Cerebellar cortex (tissue), 1 donor: Measurements from ENCODE around the gene LMTK2.

Source experiments
- DNase-seq: peaks from one replicate; pipeline ENCODE4 v3.0.0-alpha.2; 2015; ENCODE audit warnings: low spot score

The LMTK2 gene

DNA sequence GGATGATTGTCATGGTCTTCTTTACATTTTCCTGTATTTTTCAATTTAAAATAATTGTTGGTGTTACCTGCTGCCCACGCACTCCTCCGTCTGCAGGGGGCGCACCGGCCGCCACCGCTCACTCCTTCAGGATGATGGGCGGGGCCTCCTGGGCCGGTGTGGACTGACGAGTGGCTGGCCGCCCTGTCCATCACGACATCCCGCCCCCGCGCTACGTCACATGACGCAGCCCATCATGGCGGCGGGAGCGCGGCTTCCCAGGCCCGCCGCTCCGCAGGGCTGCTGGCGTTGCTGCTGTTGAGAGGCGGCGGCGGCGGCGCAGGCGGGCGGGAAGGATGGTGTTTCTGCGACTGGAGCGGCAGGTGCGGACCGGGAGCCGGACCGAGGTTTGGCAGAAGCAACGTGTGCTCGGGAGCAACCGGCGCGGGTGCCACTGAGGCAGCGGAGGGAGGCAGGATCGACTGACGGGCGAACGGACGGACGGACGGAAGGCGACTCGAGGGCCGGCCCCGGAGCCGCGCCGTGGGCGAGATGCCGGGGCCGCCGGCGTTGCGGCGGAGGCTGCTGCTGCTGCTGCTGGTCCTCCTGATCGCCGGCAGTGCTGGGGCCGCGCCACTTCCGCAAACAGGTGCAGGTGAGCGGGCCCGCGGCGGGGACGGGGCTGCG is at the start of gene LMTK2:
TSS of gene LMTK2 (plus strand) at position 216 of the 666 bp plus-strand sequence. CDS start at position 532, 316 bp downstream.
- peak; percentile 92 for DNase-seq

DNA sequence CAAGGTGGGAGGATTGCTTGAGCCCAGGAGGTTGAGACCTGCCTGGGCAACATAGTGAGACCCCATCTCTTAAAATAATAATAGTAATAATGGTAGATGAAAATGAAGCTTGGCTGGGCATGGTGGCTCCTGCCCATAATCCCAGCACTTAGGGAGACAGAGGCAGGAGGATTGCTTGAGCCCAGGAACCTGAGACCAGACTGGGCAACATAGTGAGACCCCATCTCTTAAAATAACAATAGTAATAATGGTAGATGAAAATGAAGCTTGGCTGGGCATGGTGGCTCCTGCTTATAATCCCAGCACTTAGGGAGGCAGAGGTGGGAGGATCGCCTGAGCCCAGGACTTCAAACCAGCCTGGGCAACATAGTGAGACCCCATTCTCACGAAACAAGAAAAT is 49.5 kb upstream of the LMTK2 start:
- no peak for DNase-seq

DNA sequence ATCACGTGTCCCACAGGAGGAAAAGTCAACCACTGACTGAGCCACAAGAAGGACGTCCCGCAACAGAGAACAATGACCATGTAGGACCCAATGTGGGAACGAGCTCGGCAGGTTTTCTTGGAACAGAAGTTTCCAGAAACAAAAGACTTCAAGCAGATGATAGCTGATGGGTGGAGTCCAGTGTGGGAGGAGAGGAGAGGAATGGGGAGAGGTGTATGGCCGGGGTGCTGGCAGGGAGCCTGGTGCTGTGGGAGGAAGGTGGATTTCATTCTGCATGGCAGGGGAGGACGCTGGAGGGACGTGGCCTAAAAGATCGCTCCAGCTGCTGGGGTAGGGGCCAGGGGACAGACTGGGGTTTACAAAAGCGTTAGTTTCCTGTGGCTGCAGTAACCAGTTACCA is 48.5 kb upstream of the LMTK2 start:
- no peak for DNase-seq

DNA sequence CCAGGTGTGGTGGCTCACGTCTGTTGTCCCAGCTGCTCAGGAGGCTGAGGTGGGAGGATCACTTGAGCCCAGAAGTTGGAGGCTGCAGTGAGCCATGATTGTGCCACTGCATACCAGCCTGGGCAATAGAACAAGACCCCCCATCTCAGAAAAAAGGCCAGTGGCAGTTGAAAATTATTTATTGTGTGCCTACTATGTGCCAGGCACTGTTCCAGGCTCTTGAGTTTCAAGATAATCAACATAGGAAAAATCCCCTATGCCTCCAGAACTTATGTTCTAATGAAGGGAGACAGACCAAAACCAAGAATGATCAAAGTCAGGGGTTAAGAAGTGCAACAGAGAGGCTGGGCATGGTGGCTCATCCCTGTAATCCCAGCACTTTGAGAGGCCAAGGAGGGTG is 42.4 kb upstream of the LMTK2 start:
- DNase-seq = no peak

DNA sequence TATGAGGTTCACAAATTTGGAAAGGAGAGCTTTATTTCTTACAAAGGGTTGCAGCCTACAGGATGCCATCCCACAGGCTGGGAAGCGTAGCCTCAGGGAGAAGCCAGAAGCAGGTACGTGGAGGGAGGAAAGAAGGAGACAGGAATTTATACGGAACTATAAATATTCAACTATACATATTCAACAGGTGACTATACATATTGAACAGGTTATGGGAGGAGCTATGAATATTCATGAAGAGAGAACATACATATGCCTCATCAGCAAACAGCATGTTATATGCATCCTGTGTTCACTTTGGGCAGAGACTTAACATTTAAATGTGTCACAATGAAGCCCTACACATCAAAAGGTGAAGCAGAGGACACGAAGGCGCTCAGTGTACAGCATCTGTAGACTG is 40.5 kb upstream of the LMTK2 start:
- DNase-seq = no peak

DNA sequence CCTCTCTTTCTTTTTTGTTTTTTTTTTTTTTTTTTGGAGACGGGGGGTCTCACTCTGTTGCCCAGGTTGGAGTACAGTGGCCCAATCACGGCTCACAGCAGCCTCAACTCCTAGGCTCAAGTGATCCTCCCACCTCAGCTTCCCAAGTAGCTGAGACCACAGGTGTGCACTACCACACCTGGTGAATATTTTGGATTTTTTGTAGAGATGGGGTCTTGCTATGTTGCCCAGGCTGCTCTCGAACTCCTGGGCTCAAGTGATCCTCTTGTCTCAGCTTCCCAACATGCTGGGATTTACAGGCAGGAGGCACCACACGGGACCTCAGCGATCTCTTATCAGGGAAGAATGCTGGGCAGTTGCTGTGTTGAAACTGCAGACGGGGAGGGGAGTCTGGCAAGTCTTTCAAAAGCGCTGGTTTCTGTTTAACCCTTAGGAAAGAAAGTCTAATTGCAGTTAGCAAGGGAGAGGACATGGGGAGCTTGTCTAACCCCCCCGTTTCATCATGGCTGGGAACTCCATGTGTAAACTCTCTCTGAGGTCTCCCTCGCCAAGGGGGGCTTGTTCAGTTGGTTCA is 39.6 kb upstream of the LMTK2 start:
- no peak for DNase-seq

DNA sequence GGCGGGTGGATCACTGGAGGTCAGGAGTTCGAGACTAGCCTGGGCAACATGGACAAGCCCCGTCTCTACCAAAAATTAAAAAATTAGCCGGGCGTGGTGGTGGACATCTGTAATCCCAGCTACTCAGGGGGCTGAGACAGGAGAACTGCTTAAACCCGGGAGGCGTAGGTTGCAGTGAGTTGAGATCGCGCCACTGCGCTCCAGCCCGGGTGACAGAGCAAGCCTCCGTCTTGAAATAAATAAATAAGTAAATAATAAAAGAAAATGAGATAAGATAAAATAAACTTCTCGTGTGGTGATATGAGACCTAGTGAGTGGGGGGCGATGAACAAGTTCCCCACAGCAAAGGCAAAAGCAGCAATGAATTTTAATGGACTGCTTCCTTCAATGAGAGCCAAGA is 33.6 kb upstream of the LMTK2 start:
- no peak for DNase-seq

DNA sequence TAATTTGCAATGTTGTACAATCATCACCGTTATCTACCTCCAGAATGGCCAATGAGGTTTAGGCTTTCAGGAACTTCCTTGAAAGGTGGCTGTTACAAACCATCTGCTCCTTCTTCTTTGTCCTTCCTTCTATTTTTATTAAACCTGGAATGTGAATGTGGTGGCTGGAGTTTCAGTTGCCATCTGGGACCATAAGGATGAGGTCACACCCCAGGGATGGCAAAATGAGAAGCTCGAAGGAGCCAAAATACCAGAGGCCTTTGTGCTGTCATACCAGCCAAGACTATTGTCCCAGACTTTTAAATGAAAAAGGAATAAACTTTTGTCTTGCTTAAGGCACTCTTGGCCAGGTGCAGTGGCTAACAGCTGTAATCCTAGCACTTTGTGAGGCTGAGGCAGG is 30.9 kb upstream of the LMTK2 start:
- no peak for DNase-seq

DNA sequence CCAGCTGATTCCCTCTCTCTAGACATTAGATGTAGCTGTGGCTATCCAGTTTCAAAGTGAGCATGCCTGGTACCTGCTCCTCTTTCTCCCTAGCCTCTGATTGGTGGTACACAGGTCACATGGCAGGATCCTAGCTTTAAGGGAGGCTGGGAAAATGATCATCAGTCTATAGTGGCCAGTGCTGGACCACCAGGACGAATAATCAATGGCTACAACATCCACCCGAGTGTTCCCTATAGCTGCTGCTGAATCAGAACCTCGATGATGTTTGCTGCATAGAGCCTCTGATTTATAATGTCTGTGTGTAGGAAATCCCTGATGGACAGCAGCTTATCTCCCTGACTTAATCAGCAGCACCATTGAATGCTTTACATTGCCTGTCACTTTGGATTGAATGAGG is 28.9 kb upstream of the LMTK2 start:
- DNase-seq = no peak

DNA sequence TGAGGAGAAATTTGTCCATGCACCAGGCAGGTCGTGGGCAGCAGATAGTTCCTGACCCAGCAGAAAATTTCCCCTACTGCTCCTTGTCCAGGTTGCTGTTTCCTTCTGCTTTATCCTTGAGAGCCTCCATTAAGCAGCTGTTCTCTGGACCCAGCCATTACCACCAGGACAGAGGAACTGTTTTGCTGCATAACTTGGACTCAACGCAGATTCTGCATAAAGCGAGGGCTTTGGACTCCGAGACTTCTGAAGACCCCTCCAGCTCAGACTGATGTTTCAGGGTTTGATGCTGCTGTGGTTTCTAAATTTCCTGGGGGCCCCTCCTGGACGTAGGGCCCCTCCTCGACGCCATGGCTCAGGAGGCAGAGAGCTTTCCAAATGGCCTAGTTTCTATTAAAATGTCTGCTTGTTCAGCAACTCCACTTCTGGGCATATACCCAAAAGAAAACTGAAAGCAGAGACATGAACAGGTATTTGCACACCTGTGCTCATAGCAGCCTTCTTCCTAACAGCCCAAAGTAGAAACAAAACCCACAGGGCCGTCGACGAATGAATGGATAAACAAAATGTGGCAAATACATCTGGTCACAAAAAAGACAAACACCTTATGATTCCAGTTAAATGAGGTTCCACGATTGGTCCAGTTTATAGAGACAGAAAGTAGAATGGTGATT is 28.3 kb upstream of the LMTK2 start:
- DNase-seq = no peak

DNA sequence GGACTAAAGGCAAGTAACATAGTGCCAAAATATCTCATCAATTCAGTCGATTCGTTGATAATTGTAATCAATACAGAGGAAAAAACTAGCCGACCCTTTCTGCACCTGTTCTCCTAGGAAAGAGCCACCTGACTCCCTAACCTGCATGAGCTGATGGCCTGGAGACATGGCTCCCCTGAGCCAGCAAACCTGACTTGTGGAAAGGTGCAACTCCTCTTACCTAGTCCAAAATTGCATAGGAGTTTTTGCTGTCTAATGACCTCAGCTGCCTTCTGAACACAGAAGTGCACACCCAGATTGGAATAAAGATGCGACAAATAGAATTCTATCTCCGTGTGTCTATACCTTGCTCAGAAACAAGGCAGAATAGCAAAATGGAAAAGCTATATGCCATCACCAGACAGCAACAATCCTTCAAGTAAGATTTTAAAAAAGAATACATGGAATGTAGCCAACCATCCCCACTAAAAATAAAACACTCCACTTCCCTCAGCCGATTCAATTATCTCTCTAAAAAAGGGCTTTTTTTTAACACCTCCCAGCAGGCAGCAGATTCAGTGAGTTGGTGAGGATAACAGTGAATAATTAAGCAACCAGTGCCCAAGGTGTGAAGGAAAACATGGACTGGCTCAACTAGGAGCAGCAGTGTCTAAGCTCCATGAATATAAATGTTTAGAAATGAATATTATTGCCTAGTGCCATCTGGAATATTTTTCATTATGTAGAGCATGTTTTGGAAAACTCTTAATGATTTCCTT is 26.6 kb upstream of the LMTK2 start:
- peak; percentile 9 for DNase-seq

DNA sequence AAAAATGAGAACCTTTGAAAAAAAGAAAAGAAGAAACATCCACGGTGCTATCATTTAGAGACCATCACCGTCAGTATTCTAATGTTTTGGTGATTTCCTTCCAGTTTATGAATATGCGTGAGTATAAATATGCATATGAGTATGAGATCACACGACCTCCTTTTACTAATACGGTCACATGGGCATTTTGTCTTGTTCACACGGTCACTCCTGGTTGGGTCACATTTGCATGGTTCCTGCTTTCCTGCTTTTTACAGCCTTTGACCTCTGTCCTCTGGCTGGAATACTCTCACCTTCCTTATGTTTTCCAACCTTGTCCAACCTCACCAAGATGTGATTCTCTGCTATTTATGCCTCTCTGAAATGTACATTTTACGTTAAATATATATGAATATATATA is 25.3 kb upstream of the LMTK2 start:
- no peak for DNase-seq

DNA sequence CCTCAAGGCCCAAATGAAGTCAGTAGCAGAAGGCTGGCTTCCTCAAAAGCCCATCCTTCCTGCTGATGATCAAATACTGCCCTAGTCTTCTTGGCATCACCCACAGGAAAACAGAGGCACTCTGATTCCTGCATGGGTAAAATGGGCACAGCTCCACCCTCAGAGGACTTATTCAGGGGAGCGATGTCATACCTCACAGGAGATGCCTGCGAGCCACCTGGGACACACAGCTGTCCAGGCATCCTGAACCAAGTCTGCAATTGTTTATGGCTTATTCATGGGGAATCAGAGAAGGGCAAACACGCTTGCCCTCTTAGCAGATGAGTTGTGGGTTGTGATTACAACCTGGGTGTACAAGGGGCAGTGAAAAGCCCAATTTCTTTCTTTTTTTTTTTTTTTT is 22.0 kb upstream of the LMTK2 start:
- DNase-seq = no peak

DNA sequence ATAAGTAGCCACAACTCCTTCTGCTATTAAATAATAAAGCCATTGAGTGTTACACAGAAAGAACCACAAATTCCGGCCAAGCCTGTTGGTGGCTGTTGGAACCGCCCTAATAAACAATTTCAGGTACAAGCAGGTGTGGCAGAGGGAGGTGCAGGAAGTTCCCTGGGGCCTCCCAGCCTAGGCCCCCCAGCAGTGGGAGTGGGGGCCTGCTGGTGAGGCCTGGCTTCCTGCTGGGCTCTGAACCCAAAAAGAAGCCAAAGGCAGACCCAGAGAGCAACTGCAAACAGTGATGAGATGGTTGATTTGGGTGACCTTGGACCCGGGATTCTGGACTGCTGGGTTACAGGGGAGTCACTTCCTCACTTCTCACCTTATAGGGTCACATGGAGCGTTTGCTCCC is 21.0 kb upstream of the LMTK2 start:
- no peak for DNase-seq

DNA sequence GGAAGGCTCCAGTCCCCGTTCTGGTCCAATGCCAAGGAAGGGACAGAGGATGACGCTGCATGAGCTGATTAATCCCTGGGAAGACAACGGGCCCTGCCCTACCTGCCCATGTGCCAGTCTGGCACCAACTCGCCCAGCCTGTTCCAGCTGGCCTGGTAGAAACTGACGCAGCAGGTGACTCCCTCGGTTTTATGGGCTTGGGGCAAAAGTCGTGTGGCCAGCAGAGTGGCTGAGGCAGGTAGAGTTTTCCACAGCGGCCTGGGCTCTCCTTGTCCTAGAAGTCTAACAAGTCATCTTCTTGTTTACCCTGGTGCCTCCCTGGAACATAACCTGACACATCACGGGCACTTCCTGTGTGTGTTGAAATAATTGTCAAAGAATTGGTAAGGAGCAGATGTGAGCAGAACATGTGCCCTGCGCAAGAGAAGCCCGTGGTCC is 20.4 kb upstream of the LMTK2 start:
- peak; percentile 48 for DNase-seq

DNA sequence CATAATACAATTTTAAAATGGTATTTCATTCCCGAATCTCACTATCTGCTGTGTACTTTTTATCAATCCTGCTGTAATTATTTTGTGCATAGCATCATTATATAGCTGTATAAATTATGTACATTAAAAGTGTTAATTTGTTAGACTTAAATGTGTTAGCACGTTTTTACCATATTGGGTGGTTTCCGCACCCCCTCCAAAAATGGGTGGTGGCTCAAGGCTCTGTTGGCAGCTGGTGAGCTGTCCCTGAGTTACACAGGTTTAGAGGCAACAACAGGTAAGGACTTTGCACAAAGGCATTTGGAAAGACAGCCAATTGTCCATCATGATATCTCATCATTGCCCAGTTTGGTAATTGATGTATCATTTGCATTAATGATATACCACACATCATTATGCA is 18.6 kb upstream of the LMTK2 start:
- DNase-seq = no peak

DNA sequence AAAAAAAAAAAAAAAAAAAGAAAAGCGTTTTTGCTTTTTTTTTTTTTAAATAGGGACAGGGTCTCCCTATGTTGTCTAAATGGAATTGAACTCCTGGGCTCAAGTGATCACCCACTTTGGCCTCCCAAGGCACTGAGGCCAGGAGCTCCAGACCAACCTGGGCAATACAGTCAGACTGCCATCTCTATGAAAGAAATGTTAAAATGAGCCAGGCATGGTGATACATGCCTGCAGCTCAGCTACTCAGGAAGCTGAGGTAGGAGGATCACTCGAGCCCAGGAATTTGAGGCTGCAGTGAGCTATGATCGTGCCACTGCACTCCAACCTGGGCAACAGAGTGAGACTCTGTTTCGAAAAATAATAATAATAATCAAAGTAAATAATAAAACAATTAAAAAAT is 16.5 kb upstream of the LMTK2 start:
- no peak for DNase-seq

DNA sequence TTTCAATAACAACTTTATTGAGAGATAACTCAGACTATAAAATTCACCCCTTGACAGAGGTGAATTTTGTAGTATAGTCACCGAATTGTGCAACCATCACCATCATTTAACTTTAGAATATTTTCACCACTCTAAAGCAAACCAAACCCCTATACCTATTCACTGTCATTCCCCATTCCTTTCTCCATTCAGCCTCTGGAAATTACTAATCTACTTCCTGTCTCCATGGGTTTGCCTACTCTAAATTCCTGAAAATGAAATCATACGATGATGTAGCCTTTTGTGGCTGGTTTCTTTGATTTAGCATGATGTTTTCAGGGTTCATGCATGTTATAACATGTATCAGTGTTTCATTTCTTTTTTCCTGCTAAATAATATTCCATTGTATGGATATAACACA is 15.6 kb upstream of the LMTK2 start:
- no peak for DNase-seq

DNA sequence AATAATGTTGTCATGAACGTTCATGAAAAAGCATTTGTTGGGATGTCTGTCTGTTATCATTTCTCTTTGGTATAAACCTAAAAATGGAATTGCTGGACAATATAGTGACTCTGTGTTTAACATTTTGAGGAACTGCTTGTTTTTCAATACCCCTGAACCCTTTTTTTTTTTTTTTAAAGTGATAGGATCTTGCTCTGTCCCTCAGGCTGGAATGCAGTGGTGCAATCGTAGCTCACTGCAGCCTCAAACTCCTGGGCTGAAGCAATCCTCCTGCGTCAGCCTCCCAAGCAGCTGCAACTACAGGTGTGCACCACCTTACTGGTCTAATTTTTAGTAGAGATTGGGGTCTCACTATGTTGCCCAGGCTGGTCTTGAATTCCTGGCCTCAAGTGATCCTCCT is 15.1 kb upstream of the LMTK2 start:
- DNase-seq = no peak

DNA sequence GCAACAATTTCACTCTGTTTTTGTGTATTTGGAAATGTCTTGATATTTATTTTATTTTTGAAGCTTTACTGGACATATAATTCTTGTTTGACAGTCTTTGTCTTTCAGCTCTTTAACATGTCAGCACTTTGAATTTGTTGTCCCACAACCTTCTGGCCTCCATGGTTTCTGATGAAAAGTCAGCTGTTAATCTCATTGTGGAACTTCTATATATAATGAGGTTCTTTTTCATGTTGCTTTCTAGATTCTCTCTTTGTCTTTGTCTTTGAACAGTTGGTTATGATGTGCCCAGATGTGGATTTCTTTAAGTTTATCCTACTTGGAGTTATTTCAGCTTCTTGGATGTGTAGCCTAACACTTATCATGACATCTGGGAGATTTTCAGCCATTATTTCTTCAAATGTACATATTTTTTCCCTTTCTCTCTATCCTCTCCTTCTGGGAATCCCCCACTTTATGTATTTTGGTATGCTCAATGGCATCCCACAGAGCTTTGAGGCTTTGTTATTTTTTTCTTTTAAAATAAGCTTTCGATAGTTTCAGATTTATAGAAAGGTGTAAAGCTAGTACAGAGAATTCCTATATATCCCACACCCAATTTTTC is 9.5 kb upstream of the LMTK2 start:
- no peak for DNase-seq

DNA sequence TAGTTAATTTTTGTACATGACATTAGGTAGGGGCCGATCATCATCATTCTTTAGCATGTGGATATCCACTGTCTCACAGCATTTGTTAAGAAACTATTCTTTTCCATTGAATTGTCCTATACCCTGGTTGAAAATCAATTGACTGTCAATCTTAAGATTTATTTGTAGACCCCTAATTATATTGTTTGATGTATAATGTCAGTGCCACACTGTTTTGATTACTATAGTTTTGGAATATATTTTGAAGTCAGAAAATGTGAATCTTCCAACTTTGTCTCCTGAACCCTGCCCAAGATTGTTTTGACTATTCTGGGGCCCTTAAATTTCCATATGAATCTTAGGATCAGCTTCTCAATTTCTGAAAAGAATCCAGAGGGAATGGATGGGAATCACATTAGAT is 6.6 kb upstream of the LMTK2 start:
- DNase-seq = no peak

DNA sequence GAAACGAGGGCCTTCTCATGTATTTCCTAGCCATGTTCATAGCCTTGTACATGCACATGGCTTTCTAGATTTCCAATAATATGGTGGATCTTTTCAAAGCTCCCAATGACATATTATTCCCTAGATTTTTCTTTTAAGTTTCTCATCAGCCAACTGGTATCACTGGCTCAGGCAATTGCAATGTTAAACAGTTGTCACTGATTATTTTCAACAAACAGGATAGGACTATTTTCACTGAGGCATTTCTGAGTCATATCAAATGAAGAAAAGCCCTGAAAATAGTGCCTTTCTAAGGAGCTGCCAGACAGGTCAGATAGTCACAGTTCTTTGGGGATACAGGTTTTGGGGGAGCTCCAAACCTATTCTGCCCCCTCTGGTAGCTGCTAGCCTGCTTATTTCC is 4.5 kb upstream of the LMTK2 start:
- no peak for DNase-seq
